GM12874 (cell line): ENCODE measurements around the gene ZNRF4.

Source experiments
- CTCF ChIP-seq: IDR thresholded peaks from 2 replicates; pipeline ENCODE4 v1.5.1; 2011; ENCODE audit warnings: low read depth, mild to moderate bottlenecking, control low read depth, low read length, moderate library complexity; ENCODE audit not compliant: insufficient read depth

Gene ZNRF4

GRCh38 chr19:5423567-5424125 is 31.6 kb upstream of the ZNRF4 start:
- no peak for TF ChIP-seq CTCF

- no peak for TF ChIP-seq CTCF
Measured at GRCh38 chr19:5424192-5424973, 30.8 kb upstream of the ZNRF4 start.

GRCh38 chr19:5425260-5425659 is 30.0 kb upstream of the ZNRF4 start:
- no peak for TF ChIP-seq CTCF

- no peak for TF ChIP-seq CTCF
Measured at GRCh38 chr19:5430237-5430636, 25.0 kb upstream of the ZNRF4 start.

GRCh38 chr19:5432687-5433086 is 22.5 kb upstream of the ZNRF4 start:
- TF ChIP-seq CTCF: no peak

GRCh38 chr19:5434351-5434917 is 20.8 kb upstream of the ZNRF4 start:
- TF ChIP-seq CTCF: no peak

- no peak for TF ChIP-seq CTCF
Measured at GRCh38 chr19:5434970-5435641, 20.1 kb upstream of the ZNRF4 start.
